Smooth muscle cell of the brain vasculature (primary cell): Measurements from ENCODE around the gene IFIT3.
"Not testable (repeated sequence)": the region's sequence is repeated elsewhere in the genome, so short reads cannot be mapped to it uniquely, and the experiment has no call there.

Source experiments
- DNase-seq: peaks from one replicate; pipeline ENCODE4 v3.0.0-alpha.2; 2012; ENCODE audit warnings: low read depth, low spot score

The IFIT3 gene

GRCh38 chr10:89303161-89303560 lies 24.6 kb upstream of the IFIT3 start:
- no peak for DNase-seq

DNA sequence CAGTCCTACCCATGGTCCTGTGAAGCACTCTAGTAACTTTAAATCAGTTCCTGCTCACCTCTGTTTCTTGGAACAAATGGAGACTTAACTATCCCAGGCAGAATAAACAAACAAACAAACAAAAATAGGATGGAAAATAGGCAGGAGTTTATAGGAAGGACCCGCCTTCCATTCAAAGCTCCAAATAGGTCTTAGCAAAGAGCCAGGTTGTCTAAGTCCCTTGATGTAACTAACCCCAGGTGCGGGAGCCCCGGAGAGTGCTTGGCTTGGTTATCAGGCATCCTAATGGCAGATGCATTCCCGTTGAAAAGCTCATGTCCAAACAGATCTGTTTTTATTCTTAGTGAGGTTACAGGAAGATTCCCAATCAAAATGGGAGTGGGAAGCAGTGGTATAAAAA lies 23.8 kb upstream of the IFIT3 start:
- no peak for DNase-seq

DNA sequence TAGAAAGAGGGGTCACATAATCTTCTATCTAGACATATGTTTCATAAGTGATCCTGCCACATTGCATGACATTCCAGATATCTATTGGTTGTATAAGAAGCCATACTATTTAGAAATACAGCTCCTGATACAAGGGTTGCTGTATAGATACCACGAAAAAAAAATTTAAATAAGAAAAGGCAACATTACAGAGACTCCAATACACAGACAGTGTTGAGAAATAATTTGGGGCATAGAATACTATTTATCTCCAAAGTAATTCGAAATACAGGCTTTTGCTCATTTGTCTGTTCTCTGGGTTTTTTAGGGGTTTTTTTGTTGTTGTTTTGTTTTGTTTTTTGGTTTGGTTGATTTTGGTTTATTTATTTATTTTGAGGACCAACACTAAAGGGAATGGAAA lies 23.4 kb upstream of the IFIT3 start:
- DNase-seq, result no peak

DNA sequence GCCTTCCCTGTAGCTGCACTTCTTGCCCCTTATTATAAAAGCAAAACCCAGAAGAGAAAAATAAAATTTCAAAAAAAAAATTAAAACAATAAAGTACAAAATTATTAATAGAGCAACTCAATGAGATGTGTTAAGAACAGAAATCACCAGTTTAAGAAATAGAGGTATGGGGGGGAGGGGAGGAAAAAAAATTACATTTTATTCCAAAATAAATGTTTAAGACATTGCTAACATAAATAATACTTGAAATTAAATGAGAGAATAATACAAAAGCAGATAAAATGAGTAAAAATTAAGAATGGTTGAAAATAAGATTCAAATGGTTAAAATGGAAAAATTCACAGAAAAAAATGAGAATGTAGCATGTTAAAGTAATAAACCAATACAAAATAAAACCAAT lies 22.9 kb upstream of the IFIT3 start:
- no peak for DNase-seq

GRCh38 chr10:89305766-89306433 lies 21.9 kb upstream of the IFIT3 start:
- DNase-seq, result no peak

DNA sequence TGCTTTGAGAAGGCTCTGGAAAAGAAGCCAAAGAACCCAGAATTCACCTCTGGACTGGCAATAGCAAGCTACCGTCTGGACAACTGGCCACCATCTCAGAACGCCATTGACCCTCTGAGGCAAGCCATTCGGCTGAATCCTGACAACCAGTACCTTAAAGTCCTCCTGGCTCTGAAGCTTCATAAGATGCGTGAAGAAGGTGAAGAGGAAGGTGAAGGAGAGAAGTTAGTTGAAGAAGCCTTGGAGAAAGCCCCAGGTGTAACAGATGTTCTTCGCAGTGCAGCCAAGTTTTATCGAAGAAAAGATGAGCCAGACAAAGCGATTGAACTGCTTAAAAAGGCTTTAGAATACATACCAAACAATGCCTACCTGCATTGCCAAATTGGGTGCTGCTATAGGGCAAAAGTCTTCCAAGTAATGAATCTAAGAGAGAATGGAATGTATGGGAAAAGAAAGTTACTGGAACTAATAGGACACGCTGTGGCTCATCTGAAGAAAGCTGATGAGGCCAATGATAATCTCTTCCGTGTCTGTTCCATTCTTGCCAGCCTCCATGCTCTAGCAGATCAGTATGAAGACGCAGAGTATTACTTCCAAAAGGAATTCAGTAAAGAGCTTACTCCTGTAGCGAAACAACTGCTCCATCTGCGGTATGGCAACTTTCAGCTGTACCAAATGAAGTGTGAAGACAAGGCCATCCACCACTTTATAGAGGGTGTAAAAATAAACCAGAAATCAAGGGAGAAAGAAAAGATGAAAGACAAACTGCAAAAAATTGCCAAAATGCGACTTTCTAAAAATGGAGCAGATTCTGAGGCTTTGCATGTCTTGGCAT lies 21.1 kb upstream of the IFIT3 start:
- DNase-seq, result no peak

DNA sequence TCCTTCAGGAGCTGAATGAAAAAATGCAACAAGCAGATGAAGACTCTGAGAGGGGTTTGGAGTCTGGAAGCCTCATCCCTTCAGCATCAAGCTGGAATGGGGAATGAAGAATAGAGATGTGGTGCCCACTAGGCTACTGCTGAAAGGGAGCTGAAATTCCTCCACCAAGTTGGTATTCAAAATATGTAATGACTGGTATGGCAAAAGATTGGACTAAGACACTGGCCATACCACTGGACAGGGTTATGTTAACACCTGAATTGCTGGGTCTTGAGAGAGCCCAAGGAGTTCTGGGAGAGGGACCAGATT lies 20.6 kb upstream of the IFIT3 start:
- no peak for DNase-seq

GRCh38 chr10:89308266-89308665 lies 19.5 kb upstream of the IFIT3 start:
- no peak for DNase-seq

GRCh38 chr10:89308736-89309135 lies 19.1 kb upstream of the IFIT3 start:
- DNase-seq, result no peak

DNA sequence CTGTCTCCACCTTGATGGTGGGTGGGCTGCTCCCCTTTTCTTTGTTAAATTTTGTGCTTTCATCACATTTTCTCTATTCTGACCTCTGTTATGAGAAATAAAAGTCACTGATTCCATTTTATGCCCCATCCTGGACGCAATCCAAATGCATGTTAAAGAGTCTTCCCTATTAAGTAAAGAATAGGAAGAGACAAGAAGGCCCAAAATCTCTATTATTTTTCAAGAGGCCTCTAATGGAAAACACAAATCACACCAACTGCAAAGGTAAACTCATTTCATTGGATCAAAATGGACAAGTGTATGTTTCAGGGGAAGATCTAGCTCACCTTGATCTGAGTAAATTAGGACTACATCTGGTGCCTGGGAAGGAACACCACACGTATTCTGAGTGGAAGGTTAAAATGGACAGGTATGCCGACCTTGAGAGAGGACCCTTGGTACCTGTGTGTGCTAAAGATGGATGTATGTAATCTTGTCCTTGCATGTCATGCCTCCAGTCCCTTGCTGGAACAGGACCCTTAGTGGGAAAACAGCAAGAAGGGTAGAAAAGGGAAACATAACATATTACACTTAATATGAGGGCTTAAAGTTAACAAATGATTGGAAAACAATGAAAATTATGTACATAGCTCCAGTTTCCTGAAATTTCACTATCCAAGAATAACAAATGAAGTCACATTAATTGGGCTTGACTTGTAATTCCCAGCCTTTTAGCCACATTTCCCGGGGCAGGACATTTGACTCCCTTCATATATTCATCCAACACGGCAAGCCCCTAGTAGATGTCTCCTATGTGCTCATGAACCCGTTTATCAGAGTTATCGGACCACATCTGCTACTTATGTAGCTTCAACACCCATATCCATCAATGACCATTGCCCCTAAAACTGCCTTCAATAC lies 18.4 kb upstream of the IFIT3 start:
- no peak for DNase-seq

DNA sequence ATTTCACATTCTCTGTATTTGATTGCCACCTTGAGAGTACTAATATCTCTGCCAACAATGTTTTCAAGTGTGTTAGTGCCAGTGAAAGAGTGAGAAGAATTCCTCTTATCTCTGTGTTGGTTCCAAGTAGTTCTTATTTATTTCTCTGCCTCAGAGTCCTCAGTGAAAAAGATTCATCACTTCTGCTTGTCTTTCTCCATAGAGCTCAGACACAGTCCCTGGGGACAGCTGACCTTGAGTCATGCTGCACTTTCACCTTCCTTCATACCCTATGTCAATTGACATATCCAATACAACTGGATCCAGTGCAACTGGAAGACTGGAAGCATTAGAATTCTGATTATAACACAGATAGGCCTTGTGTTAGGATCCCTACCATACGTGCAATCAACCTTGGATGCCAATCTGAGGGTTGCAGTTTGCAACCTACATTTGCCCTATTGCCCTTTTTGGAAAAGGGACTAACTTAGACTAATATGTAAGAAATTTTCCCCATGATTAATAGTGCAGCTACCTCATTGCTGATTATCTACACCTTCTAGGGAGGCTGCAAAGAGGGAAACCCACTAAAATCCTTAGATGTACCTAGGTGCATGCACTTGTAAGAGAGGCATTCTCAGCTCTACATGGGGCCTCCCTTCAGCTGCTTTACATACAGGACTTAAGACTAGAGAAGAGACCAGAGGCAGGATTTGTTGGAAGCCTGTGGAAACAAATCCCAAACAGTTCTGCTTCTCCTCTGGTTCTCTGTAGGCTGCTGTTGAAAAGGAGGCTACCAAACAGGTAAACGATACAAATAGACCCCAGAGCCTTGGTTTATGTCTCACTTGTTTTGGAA lies 17.5 kb upstream of the IFIT3 start:
- DNase-seq, result no peak

DNA sequence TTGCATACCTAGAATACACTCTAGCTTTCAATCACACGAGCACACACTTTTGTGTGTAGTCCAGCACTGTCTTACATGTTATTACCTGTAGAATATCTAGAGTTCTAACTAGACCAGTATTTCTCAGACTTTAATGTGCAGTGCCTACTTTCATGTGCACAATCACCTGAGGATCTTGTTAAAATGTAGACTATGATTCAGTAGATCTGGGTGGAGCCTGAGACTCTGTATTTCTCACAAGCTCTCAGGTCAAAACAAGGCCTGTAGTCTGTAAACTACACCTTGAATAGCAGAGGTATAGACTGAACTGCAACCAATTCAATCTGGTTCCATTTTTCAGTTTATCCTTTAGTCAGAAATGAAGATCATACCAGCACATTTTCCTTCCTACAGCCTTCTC lies 14.8 kb upstream of the IFIT3 start:
- no peak for DNase-seq

- DNase-seq, result no peak
Measured at GRCh38 chr10:89314676-89315075, 13.1 kb upstream of the IFIT3 start.

- DNase-seq, result not testable (repeated sequence)
Measured at GRCh38 chr10:89318047-89318446, 9.8 kb upstream of the IFIT3 start.

DNA sequence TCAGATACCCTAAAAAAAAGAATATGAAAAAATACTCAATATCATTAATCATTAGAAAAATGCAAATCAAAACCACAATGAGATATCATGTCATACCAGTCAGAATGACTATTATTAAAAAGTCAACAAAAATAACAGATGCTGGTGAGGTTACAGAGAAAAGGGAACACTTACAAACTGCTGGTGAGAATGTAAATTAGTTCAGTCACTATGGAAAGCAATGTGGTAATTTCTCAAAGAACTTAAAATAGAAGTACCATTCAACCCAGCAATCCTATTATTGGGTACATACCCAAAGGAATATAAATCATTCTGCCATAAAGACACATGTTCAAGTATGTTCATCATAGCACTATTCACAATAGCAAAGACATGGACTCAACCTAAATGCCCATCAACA lies 2.7 kb upstream of the IFIT3 start:
- not testable (repeated sequence) for DNase-seq

DNA sequence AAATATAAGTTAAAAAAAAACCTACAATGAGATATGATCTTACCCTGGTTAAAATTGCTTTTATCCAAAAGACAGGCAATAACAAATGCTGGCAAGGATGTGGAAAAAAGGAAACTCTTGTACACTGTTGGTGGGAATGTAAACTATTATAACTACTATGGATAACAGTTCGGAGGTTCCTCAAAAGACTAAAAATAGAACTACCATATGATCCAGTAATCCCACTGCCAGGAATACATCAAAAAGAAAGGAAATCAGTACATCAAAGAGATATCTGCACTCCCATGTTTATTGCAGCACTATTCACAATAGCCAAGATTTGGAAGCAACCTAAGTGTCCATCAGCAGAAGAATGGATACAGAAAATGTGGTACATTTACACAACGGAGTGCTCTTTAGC lies 1.9 kb upstream of the IFIT3 start:
- not testable (repeated sequence) for DNase-seq

- DNase-seq, result no peak
Measured at GRCh38 chr10:89329151-89329550, 1.4 kb downstream of the IFIT3 start.

DNA sequence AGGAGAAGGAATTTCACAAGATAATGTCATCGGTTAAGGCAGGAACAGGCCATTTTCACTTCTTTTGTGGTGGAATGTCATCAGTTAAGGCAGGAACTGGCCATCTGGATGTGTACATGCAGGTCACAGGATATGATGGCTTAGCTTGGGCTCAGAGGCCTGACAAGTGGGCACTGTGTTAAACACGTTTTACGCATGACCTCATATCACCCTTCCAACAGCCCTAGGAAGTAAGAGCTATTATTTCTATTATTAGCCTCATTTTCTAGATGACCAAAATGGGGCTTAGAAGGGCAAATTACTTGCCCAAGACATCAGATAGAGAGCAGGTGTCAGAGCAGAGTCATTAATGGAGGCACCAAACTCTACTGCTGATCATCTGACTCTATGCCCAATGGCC lies 2.2 kb downstream of the IFIT3 start:
- not testable (repeated sequence) for DNase-seq

- DNase-seq, result no peak
Measured at GRCh38 chr10:89330537-89331212, 2.9 kb downstream of the IFIT3 start.

GRCh38 chr10:89331487-89332122 lies 3.8 kb downstream of the IFIT3 start:
- DNase-seq, result not testable (repeated sequence)
